Ishikawa (cell line): Measurements from ENCODE around the gene CAMTA2.

ENCODE experiments used
- EGR1 ChIP-seq: IDR thresholded peaks from 2 replicates; pipeline ENCODE4 v1.6.1; 2012
- MAX ChIP-seq: IDR thresholded peaks from 2 replicates; pipeline ENCODE4 v1.6.1; 2012

GRCh38 chr17:5003214-5003867, 15.9 kb upstream of the CAMTA2 start:
- TF ChIP-seq MAX (no peak), EGR1 (no peak)
